Measurements from ENCODE around the gene ERRFI1.

DNA sequence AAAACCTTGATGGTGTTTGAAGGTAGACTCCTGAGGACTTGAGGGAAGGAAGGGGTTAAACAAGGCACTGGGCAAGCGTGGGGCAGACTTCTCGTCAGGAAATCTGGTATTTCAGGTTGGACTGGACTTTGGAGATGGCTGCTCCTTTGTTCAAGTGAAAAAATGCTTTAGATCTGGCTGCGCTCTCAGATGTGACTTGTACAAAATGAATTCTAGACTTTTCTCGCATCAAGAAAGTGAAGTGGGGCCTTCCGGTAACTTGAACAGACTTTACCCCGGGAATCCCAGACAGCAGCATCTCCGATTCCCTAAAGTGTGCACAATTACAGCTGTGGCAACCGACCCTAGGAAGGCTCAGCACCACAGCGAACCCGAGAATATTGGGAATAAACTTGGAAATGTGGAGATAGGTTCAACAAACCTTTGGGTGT lies 44.3 kb upstream of the ERRFI1 start:
- TF ChIP-seq SIN3A (IDR thresholded peaks at IDR 0.05; ENCODE audit: borderline replicate concordance, insufficient read depth, low read length) (no peak), POLR2AphosphoS5 (IDR thresholded peaks at IDR 0.05; ENCODE audit: low read depth, low read length) (no peak)

Data from PFSK-1 (cell line).